ENCODE measurements around the gene MARCHF3.

- TF ChIP-seq TCF4 (CRISPR knock-in tag; IDR thresholded peaks at IDR 0.05; ENCODE audit: borderline replicate concordance) = no peak
- TF ChIP-seq ESRRG (CRISPR knock-in tag; IDR thresholded peaks at IDR 0.05) = no peak
- no peak for TF ChIP-seq ZFP30 (CRISPR knock-in tag; IDR thresholded peaks at IDR 0.05)
- no peak for TF ChIP-seq ZNF565 (CRISPR knock-in tag; conservative IDR thresholded peaks at IDR 0.05; ENCODE audit: low read depth)
- TF ChIP-seq POU6F1 (CRISPR knock-in tag; IDR thresholded peaks at IDR 0.05; ENCODE audit: borderline replicate concordance, low read depth) = no peak
- no peak for TF ChIP-seq PATZ1 (CRISPR knock-in tag; IDR thresholded peaks at IDR 0.05; ENCODE audit: borderline replicate concordance)
- TF ChIP-seq, protein P1, sequence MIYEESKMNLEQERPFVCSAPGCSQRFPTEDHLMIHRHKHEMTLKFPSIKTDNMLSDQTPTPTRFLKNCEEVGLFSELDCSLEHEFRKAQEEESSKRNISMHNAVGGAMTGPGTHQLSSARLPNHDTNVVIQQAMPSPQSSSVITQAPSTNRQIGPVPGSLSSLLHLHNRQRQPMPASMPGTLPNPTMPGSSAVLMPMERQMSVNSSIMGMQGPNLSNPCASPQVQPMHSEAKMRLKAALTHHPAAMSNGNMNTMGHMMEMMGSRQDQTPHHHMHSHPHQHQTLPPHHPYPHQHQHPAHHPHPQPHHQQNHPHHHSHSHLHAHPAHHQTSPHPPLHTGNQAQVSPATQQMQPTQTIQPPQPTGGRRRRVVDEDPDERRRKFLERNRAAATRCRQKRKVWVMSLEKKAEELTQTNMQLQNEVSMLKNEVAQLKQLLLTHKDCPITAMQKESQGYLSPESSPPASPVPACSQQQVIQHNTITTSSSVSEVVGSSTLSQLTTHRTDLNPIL (CRISPR knock-in tag; IDR thresholded peaks at IDR 0.05; ENCODE audit: low read depth) = no peak
- no peak for TF ChIP-seq ARNTL (CRISPR knock-in tag; IDR thresholded peaks at IDR 0.05; ENCODE audit: borderline replicate concordance, low read depth)
- no peak for TF ChIP-seq ZNF8 (CRISPR knock-in tag; IDR thresholded peaks at IDR 0.05)
- no peak for TF ChIP-seq SNAI2 (CRISPR knock-in tag; IDR thresholded peaks at IDR 0.05)
- no peak for TF ChIP-seq ZFP3 (CRISPR knock-in tag; IDR thresholded peaks at IDR 0.05)
- no peak for TF ChIP-seq RARB (CRISPR knock-in tag; IDR thresholded peaks at IDR 0.05)
Measured at GRCh38 chr5:126911986-126912385, 118.4 kb downstream of the MARCHF3 start.
